Measurements from ENCODE around the gene EPB41L1.

Gene EPB41L1

DNA sequence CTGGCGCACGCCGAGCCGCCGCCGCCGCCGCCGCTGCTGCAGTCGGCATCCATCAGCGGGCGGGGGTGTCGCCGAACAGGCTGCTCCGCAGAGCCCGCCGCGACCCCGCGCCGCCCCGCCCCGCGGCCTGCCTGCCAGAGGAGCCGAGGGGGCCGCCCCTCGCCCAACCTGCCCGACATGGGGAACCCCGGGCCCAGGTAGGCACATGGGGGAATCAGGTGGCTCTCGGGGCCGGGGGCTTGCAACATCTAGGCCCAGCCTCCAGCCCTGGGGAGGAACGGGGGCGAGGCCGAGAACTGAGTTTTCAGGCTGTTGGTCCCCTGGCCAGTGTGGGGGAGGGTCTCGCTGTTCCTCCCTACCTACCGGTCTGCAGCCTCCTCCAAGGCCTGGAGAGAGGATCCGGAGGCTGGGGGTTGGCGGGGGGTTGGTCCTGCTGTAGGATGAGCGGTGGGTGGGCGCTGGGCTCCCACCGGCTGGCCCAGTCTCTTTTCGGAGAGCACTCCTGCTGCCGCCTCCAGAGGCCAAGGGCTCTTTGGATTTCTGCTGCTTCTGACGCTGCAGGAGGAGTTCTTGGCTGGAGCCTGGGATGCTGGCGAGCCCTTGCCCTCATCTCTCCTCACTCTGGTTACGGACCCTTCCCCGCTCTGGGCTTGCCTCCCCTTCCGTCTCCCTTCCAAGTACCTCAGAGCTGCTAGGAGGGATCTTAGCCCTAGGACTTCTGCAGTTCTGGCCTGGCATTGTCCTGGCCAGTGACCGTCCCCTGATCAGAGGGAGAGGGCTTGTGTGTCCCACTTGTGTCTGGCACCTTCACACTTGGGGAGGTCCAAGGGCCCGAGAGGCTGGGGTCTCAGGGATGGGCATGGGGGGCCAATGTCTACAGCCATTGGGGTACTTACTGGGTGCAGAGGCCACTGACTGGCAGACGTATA lies at the start of gene EPB41L1:
EPB41L1 (plus strand) TSS at position 41 of the 929 bp plus-strand sequence. CDS start 19,038 bp downstream, outside the sequence.
- no peak within 1 kb of the TSS for H3K27ac ChIP-seq (ENCODE audit: poor library complexity, severe bottlenecking)
- TF ChIP-seq, protein P1, sequence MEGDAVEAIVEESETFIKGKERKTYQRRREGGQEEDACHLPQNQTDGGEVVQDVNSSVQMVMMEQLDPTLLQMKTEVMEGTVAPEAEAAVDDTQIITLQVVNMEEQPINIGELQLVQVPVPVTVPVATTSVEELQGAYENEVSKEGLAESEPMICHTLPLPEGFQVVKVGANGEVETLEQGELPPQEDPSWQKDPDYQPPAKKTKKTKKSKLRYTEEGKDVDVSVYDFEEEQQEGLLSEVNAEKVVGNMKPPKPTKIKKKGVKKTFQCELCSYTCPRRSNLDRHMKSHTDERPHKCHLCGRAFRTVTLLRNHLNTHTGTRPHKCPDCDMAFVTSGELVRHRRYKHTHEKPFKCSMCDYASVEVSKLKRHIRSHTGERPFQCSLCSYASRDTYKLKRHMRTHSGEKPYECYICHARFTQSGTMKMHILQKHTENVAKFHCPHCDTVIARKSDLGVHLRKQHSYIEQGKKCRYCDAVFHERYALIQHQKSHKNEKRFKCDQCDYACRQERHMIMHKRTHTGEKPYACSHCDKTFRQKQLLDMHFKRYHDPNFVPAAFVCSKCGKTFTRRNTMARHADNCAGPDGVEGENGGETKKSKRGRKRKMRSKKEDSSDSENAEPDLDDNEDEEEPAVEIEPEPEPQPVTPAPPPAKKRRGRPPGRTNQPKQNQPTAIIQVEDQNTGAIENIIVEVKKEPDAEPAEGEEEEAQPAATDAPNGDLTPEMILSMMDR (IDR thresholded peaks at IDR 0.05; ENCODE audit: poor library complexity, severe bottlenecking), result no peak
- DNase-seq (ENCODE audit: low spot score), result peak; percentile 84
- H3K4me1 ChIP-seq (ENCODE audit: insufficient read depth, poor library complexity, severe bottlenecking), result no peaks in the 10 kb centered on the region
- no peaks in the 10 kb centered on the region for H3K9me3 ChIP-seq (ENCODE audit: severe bottlenecking)
- no peaks in the 10 kb centered on the region for H3K27me3 ChIP-seq (ENCODE audit: insufficient read depth, poor library complexity, severe bottlenecking)
- ATAC-seq (ENCODE audit: low read depth), result peak; percentile 6; the same call in 2 of the 3 replicates
- no peaks in the 10 kb centered on the region for H3K36me3 ChIP-seq (ENCODE audit: low read depth)
- H3K4me3 ChIP-seq (ENCODE audit: severe bottlenecking), result peak within 1 kb of the TSS; percentile 51

DNA sequence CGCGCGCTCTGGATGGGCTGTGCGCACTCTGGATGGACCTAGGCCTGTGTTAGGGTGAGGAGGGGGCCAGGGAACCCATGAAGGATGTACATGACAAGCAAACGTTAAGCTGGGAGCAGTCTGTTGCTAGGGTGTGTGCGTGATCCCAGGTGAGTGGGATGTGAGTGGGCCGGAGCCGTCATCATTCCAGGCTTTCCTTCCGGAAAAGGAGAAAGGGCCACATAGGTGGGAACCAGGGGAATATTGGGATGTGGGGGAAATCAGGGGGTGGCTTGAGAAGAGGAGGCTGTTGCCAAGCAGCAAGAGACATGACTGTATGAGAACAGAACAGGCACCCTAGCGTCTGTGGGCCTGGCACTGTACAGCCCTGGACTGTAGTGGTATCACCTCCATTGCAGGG lies 49.7 kb upstream of the EPB41L1 start:
- no peak overlapping the region for H3K27ac ChIP-seq (ENCODE audit: poor library complexity, severe bottlenecking)
- H3K9me3 ChIP-seq (ENCODE audit: severe bottlenecking), result no peaks in the 10 kb centered on the region
- DNase-seq (ENCODE audit: low spot score), result no peak
- H3K4me1 ChIP-seq (ENCODE audit: insufficient read depth, poor library complexity, severe bottlenecking), result peaks cover 4% of the 10 kb centered on the region
- H3K36me3 ChIP-seq (ENCODE audit: low read depth), result no peaks in the 10 kb centered on the region
- TF ChIP-seq, protein P1 (IDR thresholded peaks at IDR 0.05; ENCODE audit: poor library complexity, severe bottlenecking), result no peak
- H3K27me3 ChIP-seq (ENCODE audit: insufficient read depth, poor library complexity, severe bottlenecking), result no peaks in the 10 kb centered on the region
- ATAC-seq (ENCODE audit: low read depth), result no peak
- H3K4me3 ChIP-seq (ENCODE audit: severe bottlenecking), result no peak overlapping the region

DNA sequence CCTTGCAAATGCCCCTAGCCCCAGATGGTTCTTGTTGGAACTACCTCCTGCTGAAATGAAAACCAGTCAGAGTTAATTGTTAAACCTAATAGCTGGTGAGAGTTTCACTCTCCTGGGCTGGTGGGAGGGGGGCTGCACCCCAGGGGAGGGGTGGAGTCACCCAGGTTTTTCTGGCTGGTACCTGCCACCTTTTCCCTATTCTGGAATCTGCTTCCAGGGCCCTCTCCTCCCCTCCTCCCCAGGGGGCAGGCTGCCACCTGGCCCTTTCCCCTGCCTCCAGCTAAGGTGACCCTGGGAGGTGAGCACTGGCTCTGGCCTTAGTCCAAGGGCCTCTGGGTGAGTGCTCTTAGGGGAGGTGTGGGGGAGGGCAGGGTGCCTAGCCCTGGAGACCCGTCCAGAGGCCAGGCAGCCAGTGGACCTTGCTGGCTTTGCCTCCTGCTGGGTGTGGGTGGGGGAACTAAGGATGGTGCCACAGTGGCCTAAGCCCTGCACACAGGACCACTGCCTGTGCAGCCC lies 48.8 kb upstream of the EPB41L1 start:
- TF ChIP-seq, protein P1 (IDR thresholded peaks at IDR 0.05; ENCODE audit: poor library complexity, severe bottlenecking), result no peak
- Histone ChIP-seq H3K4me1 (ENCODE audit: insufficient read depth, poor library complexity, severe bottlenecking) (peaks cover 4% of the 10 kb centered on the region), H3K4me3 (ENCODE audit: severe bottlenecking) (no peak overlapping the region), H3K9me3 (ENCODE audit: severe bottlenecking) (no peaks in the 10 kb centered on the region), H3K27me3 (ENCODE audit: insufficient read depth, poor library complexity, severe bottlenecking) (no peaks in the 10 kb centered on the region), H3K36me3 (ENCODE audit: low read depth) (no peaks in the 10 kb centered on the region), H3K27ac (ENCODE audit: poor library complexity, severe bottlenecking) (no peak overlapping the region)
- DNase-seq (ENCODE audit: low spot score), result no peak
- ATAC-seq (ENCODE audit: low read depth), result no peak

DNA sequence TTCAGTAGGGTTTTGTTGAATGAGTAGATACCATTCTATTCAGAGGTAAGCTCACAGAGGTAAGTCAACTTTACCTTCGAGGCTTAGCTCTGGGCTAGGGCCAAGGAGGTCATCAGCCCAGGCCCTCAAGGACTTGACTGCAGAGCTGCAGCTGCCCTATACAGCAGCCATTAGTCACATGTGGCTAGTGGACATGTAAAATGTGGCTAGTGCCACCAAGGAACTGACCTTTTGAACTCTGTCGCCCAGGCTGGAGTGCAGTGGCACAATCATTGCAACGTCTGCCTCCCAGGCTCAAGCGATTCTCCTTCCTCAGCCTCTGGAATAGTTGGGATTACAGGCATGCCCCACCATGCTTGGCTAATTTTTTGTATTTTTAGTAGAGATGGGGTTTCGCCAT lies 47.9 kb upstream of the EPB41L1 start:
- TF ChIP-seq, protein P1 (IDR thresholded peaks at IDR 0.05; ENCODE audit: poor library complexity, severe bottlenecking), result no peak
- DNase-seq (ENCODE audit: low spot score), result no peak
- ATAC-seq (ENCODE audit: low read depth), result no peak
- Histone ChIP-seq H3K4me1 (ENCODE audit: insufficient read depth, poor library complexity, severe bottlenecking) (peaks cover 4% of the 10 kb centered on the region), H3K27me3 (ENCODE audit: insufficient read depth, poor library complexity, severe bottlenecking) (no peaks in the 10 kb centered on the region), H3K27ac (ENCODE audit: poor library complexity, severe bottlenecking) (no peak overlapping the region), H3K9me3 (ENCODE audit: severe bottlenecking) (no peaks in the 10 kb centered on the region), H3K36me3 (ENCODE audit: low read depth) (no peaks in the 10 kb centered on the region), H3K4me3 (ENCODE audit: severe bottlenecking) (no peak overlapping the region)
